Measurements from ENCODE around the gene TEX12.

TEX12 gene, protein sequence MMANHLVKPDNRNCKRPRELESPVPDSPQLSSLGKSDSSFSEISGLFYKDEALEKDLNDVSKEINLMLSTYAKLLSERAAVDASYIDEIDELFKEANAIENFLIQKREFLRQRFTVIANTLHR

DNA sequence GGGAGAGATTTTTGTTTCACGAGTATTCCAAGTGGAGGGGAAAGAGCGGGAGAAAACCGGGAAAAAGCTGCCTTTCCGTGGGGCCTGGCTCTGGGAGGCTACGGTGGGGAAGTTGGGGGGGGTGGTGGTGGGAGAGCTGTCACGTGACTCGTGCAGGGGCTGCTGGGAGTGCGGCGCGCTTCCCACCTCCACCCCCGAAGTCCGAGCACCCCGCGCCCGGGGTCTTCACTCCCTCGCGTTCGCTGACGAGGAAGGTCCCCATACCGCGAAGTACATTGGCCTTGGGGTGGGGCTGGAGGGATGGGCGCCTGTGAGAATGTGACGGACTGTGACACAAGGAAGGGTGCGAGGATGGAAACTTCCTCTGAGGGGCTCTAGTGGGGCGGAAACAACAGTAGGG is at the start of gene TEX12:
TEX12 (plus strand) TSS at position 228 of the 400 bp plus-strand sequence. CDS start 1,897 bp downstream, outside the sequence.
- Mint-ChIP-seq H3K27ac (no peak within 1 kb of the TSS), H3K27me3 (ENCODE audit: low read depth) (peaks cover 6% of the 10 kb centered on the region), H3K4me1 (no peaks in the 10 kb centered on the region), H3K4me3 (no peak within 1 kb of the TSS), H3K9me3 (no peaks in the 10 kb centered on the region), H3K36me3 (ENCODE audit: low read depth) (no peaks in the 10 kb centered on the region)
- TF ChIP-seq, protein P1, sequence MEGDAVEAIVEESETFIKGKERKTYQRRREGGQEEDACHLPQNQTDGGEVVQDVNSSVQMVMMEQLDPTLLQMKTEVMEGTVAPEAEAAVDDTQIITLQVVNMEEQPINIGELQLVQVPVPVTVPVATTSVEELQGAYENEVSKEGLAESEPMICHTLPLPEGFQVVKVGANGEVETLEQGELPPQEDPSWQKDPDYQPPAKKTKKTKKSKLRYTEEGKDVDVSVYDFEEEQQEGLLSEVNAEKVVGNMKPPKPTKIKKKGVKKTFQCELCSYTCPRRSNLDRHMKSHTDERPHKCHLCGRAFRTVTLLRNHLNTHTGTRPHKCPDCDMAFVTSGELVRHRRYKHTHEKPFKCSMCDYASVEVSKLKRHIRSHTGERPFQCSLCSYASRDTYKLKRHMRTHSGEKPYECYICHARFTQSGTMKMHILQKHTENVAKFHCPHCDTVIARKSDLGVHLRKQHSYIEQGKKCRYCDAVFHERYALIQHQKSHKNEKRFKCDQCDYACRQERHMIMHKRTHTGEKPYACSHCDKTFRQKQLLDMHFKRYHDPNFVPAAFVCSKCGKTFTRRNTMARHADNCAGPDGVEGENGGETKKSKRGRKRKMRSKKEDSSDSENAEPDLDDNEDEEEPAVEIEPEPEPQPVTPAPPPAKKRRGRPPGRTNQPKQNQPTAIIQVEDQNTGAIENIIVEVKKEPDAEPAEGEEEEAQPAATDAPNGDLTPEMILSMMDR (IDR thresholded peaks at IDR 0.05; ENCODE audit: unreplicated experiment in 3 of 3): no peak

DNA sequence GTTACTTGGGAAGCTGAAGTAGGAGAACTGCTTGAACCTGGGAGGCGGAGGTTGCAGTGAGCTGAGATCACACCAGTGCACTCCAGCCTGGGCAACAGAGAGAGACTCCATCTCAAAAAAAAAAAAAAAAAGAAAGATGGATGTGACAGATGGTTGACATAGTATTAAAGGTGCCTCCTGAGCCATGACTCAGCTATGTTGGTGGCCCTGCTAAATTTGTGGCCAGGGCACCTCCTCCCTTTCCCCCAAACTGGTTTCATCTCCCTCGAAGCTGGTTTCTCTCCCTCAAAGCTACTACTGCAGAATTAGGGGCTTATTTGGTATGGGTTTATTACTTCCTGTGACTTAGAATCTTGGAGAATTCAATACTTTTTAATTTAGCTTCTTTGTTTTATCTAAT is 49.0 kb upstream of the TEX12 start:
- Mint-ChIP-seq H3K27me3 (ENCODE audit: low read depth) (no peaks in the 10 kb centered on the region), H3K4me1 (no peaks in the 10 kb centered on the region)

DNA sequence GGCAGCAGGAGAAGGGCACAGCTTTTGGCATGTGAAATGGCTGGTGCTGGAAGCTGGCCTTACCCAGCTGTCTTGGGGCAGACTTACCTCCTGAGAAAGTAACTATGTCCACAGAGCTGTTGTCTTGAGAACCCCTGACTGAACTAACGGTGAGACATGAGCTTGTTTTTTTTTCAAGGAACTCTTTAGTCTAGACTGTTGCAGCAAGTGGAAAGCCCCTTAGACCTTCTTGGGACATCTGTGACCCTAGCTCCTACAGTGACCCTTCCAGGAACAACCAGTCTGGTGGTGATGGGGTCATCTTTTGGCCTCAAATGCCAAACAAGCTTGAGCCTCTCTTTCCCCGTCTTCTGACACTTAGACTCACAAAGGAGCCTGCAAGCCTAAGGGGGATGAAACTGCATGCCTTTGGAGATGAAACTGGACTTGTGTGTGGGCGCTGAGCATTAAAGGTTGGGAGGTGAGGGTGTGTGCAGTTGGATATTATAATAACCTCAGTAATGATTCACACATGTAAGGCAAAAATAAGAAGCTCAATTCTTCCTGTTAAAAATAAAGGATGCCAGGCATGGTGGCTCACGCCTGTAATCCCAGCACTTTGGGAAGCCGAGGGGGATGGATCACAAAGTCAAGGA is 45.1 kb upstream of the TEX12 start:
- H3K4me3 Mint-ChIP-seq: no peak overlapping the region
- no peak overlapping the region for H3K27ac Mint-ChIP-seq
- H3K36me3 Mint-ChIP-seq (ENCODE audit: low read depth): no peaks in the 10 kb centered on the region
- TF ChIP-seq, protein P1 (IDR thresholded peaks at IDR 0.05; ENCODE audit: unreplicated experiment in 3 of 3): no peak
- H3K9me3 Mint-ChIP-seq: no peaks in the 10 kb centered on the region
- peaks cover 1% of the 10 kb centered on the region for H3K27me3 Mint-ChIP-seq (ENCODE audit: low read depth)
- H3K4me1 Mint-ChIP-seq: no peaks in the 10 kb centered on the region

More for the DNA sequence above, 49.0 kb upstream of the TEX12 start:
- TF ChIP-seq, protein P1 (IDR thresholded peaks at IDR 0.05; ENCODE audit: unreplicated experiment in 3 of 3): no peak
- H3K36me3 Mint-ChIP-seq (ENCODE audit: low read depth): no peaks in the 10 kb centered on the region
- no peak overlapping the region for H3K27ac Mint-ChIP-seq
- H3K9me3 Mint-ChIP-seq: no peaks in the 10 kb centered on the region
- no peak overlapping the region for H3K4me3 Mint-ChIP-seq

DNA sequence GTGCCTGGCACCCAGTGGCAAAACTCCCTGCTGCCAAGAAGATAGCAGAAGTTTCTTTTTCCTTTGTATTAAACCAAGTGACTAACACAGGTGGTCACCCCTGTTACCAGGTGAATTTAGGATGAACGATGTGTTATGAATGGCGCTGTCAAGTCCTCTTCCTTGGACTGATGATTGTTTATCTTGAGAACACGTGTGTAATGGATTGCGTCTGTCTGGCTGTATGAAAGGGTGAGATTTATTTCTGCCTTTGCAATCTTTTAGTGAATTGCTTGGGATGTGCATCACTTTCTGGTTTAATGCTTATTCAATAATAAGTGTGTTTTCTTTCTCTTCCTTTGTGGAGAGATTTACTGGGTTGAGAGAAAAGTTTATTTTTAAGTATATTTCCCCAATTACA is 44.0 kb upstream of the TEX12 start:
- Mint-ChIP-seq H3K27me3 (ENCODE audit: low read depth) (peaks cover 3% of the 10 kb centered on the region), H3K4me1 (peaks cover 1% of the 10 kb centered on the region), H3K27ac (no peak overlapping the region), H3K4me3 (no peak overlapping the region), H3K36me3 (ENCODE audit: low read depth) (no peaks in the 10 kb centered on the region), H3K9me3 (no peaks in the 10 kb centered on the region)
- TF ChIP-seq, protein P1 (IDR thresholded peaks at IDR 0.05; ENCODE audit: unreplicated experiment in 3 of 3): no peak

DNA sequence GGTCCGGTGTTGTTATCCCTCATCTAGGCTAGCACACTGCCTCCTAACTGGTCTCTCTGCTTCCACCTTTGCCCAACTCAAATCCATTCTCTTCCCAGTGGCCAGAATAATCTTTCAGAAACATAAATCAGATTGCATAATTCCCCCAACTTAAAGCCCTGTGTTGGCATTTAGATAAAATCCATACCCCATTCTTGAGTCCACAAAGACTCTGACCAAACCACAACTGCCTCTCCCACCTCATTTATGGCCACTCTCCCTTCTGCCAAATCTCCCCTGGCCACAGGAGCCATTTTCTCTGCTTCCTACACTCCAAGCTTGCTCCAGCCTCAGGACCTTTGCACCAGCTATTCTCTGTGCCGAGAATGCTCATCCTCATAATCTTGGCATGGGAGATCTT is 40.1 kb upstream of the TEX12 start:
- H3K4me1 Mint-ChIP-seq: peaks cover 8% of the 10 kb centered on the region
- H3K9me3 Mint-ChIP-seq: no peaks in the 10 kb centered on the region
- H3K4me3 Mint-ChIP-seq: no peak overlapping the region
- H3K27me3 Mint-ChIP-seq (ENCODE audit: low read depth): peaks cover 3% of the 10 kb centered on the region
- no peaks in the 10 kb centered on the region for H3K36me3 Mint-ChIP-seq (ENCODE audit: low read depth)
- TF ChIP-seq, protein P1 (IDR thresholded peaks at IDR 0.05; ENCODE audit: unreplicated experiment in 3 of 3): no peak
- no peak overlapping the region for H3K27ac Mint-ChIP-seq
